Measurements from ENCODE around the gene NBAS.

The NBAS gene

DNA sequence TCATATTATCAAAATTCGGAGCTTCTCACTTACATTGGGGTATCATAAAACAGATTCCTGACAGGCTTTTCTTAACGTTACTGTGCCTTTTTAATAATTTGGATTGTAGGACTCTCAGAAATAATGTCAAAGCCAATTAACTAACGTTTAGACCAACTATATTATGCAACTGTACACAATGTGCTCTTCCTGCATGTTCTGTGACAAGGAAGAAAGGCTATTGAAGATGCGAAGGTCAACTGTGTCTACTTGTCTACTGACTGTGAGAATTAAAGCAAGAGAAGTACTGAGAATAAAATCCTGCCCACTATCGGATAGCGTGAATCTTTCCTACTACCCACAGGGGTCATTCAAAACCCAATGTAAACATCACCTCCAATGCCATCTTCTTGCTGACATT is 393.0 kb downstream of the NBAS start:
- no peak for DNase-seq (ENCODE audit: low read depth)

GRCh38 chr2:15166878-15167277 is 394.3 kb downstream of the NBAS start:
- DNase-seq (ENCODE audit: low read depth) = no peak

DNA sequence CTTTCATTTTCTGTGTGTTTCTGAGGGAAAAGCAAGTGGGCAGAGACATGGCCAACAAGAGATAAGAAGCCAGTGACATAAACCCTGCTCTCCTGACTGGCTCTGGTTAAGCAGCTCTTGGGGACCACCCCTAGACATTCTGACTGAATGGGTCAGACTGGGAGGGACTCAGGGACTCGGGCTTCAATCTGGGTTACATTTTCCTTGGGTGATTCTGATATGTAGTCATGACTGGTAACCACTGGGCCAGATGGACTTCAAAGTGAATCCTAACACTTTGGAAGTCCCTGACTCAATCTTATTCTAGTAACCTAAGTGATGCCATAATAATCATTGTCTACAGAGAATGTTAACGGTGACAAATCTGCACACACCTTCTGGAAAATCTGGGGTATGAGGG is 397.8 kb downstream of the NBAS start:
- DNase-seq (ENCODE audit: low read depth) = no peak

GRCh38 chr2:15162620-15163019 is 398.5 kb downstream of the NBAS start:
- no peak for DNase-seq (ENCODE audit: low read depth)

DNA sequence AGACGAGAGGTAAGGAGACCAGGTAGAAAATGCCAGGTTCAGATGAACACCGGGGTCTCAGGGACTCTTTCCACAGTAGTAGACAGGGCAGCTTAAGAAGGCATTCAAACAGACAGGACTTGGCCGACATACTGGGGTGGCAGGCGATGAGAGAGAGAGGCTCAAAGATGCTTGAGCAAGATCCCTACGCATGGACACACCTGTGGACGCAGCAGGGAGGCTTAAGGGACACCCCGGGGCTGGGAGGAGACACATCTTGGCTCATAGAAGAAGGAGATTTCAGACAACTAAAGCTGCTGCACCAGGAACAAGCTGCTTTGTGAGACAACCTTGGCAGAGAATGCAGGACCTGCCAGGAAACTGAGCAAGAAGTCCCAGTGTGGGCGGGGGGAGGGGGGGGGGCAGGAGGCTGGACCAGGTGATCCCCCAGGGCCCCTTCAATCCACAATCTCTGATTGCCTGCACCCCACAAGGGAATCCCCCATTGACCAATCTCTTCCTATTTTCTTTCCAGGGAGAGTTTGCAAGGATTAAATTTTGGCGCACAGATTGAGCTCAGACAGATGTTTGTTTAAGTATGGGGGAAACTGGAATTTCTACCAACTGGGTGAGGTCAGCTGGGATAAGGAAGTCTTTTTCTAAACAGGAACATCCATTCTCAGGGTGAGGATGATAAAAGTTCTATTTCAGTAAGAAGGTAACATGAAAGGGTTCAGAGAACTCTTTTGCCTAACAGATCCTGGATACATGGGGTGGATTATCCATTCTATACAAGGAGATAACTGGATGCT is 400.7 kb downstream of the NBAS start:
- DNase-seq (ENCODE audit: low read depth) = no peak

DNA sequence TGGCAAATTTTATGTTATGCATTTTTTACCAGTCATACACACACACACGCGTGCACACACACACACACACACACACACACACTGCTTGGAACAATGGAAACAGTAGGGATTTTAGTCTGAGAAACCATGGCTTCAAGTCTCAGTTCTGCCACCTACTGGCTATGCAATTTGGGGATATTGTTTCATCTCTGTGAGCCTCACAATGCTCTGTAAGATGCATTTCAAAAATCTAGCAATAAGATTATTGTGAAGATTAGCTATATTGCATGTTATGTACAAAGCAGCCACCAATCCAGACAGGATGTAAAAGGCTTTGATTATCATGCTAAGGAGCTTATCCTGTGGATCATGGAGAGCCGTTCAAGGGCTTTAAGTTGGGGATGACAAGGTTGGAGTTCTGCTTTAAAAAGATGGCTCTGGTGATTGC is 401.4 kb downstream of the NBAS start:
- peak; percentile 40 for DNase-seq (ENCODE audit: low read depth)

GRCh38 chr2:15159206-15159605 is 401.9 kb downstream of the NBAS start:
- DNase-seq (ENCODE audit: low read depth) = no peak

DNA sequence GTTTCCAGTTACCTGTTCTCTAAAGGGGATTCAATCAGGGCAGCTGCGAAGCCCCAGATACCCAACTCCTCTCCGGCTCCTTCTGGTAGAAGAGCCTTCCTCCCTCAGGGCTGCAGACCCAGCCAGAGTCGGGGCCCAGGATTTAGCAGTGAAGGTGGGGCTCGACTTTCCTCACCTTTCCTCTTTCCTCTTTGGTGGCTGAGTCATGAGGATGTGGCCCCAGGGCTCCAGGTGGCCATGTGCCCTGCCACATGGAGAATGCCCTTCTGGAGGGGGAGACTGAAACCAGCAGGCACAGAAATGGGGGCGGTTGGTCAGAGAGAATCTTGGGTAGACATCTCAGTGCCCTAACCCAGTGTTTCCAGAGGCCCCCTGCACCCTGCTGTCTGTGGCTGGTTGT is 402.6 kb downstream of the NBAS start:
- DNase-seq (ENCODE audit: low read depth) = no peak

- DNase-seq (ENCODE audit: low read depth) = no peak
Observed at GRCh38 chr2:15158100-15158499, 403.0 kb downstream of the NBAS start.

GRCh38 chr2:15155959-15156574 is 405.1 kb downstream of the NBAS start:
- no peak for DNase-seq (ENCODE audit: low read depth)

DNA sequence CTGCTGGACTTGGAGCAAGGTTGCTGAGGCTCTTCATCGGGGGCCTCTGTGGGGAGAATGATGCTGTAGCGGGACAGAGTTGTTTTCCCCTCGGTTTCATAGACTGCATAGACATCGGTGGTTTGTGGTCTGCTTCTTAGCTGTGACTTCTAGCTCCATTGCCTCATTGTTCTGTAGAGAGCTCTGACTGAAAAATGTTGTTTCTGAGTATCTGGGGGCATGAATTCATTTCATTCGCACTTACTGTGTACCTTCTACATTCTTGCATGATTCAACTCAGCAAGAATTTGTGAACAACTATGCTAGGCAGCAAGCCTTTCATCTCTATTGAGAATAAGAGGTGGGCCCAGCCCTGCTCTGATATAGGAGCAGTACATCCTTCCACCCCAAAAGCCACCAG is 406.8 kb downstream of the NBAS start:
- no peak for DNase-seq (ENCODE audit: low read depth)

- DNase-seq (ENCODE audit: low read depth) = no peak
Observed at GRCh38 chr2:15152382-15152781, 408.8 kb downstream of the NBAS start.

- DNase-seq (ENCODE audit: low read depth) = no peak
Observed at GRCh38 chr2:15149063-15149462, 412.1 kb downstream of the NBAS start.

GRCh38 chr2:15147591-15147990 is 413.5 kb downstream of the NBAS start:
- DNase-seq (ENCODE audit: low read depth) = no peak

DNA sequence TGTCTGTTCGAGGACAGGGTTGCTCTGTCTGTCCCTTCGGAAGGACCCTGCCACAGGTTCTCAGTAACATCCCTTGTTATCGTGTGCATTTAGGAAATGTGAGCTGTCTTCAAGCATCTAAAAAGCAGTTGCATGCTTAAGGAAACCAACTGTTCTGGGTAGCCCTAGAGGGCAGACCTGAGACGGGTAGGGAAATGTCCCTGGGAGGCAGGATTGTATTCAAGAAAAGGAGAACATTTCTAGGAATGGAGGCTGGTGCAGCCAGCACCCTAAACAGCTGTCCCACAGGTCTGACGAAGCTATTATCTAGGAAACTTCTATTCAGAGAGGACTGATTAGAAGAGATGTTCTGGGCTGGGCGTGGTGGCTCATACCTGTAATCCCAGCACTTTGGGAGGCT is 414.2 kb downstream of the NBAS start:
- DNase-seq (ENCODE audit: low read depth) = no peak

GRCh38 chr2:15145919-15146318 is 415.2 kb downstream of the NBAS start:
- no peak for DNase-seq (ENCODE audit: low read depth)

DNA sequence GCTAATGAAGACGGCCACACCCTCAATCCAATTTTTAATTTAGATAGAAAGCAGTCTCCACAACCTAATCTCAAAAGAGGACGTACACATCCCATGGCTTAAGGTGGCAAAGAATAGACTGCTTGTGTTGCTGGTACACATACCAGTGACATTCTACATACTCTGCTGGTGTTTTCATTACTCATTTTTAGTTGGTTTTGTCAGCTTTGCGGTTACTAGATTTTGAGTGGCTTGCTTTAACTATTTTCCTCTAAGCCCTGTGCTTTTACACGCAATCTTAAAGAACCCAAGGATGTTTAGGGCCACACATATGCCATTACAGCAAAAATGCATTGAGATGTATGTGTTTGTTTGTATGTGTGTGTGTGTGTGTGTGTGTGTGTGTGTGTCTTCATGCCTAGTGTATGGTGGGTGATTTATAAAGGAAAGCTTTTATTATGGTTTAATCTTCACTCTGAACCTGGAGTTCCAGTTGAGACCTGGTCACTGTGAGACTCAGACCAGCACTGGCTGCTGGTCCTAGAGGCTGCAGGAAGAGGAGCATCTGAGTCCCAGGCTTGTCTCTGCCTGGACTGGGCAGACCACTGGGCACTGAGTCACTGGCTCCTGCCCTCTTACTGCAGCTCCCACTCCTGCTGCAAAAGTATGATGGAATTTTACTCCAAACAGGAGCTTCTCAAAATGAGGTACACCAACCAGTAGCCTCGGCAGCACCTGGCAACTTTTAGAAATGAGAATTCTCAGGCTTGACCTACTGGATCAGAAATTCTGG is 415.9 kb downstream of the NBAS start:
- DNase-seq (ENCODE audit: low read depth) = no peak

DNA sequence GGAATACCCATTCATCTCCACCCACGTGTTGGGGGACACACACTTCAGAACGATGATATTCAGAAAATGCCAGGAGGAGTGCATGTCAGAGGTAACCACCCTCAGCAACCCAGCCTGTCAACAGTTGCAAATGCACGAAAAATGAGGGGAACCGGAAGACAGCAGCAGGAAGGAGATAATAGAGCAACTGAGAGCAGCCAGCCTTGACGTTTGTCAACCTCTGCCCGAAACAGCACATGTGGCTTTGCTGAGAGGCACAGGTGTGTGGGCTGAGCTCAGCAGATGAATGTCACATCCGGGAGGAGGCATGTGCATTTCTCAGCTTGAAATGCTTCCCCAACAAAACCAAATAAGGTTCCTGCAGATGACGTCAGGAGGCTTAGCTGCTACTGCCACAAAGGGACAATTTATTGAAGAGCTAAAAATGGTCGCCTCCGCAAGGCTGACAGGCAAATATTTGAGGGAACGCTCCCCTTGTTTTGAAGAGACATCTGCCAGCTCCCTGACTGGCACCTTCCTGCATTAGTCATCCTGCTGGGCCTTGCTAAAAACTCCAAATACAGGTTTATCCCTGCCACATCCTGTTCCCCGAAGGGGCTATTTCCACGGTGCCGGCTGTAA is 419.0 kb downstream of the NBAS start:
- no peak for DNase-seq (ENCODE audit: low read depth)

DNA sequence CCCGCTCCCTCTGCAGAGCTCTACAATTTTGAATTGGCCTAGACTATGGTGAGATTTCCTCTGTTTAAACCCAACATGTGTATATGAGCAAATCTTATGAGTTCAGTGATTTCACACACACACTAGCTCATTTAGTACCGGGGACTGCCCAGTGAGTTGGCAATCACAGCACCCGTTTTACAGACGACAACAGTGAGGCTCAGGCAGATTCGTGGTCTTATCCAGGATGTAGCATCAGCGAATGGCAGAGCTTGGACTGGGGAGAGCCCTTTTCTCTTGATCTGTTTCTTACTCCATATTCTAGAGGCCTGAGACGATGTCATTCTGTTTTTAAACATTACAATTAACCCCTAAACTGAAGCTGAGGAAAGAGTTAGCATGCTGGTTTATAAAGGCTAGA is 419.9 kb downstream of the NBAS start:
- no peak for DNase-seq (ENCODE audit: low read depth)

GRCh38 chr2:15136639-15137038 is 424.5 kb downstream of the NBAS start:
- no peak for DNase-seq (ENCODE audit: low read depth)

- no peak for DNase-seq (ENCODE audit: low read depth)
Observed at GRCh38 chr2:15134957-15135356, 426.2 kb downstream of the NBAS start.

GRCh38 chr2:15133461-15133860 is 427.7 kb downstream of the NBAS start:
- DNase-seq (ENCODE audit: low read depth) = no peak

- no peak for DNase-seq (ENCODE audit: low read depth)
Observed at GRCh38 chr2:15128846-15129245, 432.3 kb downstream of the NBAS start.
